ENCODE data around the gene ATP2C2.

DNA sequence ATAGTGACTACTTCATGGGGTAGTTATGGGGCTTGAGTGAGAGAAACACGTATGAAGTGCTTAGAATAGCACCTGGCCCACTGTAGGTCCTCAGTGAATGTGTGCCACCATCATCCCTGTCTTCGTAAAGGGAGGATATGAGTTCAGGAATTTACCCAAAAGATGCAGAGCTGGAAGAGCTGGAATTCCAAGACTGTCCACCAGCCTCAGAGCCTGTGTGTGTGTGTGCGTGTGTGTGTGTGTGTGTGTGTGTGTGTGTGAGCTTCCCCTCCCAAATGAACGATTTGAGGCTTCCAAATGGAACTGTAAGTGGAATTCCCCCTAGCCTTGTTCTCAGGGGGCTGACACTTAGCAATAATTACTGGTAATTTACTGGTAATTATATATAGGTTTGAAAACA, 46.4 kb upstream of the ATP2C2 start:
- TF ChIP-seq ZNF70 (CRISPR knock-in tag; IDR thresholded peaks at IDR 0.05), result no peak
- no peak for TF ChIP-seq ZFP30 (CRISPR knock-in tag; IDR thresholded peaks at IDR 0.05)
- TF ChIP-seq RARB (CRISPR knock-in tag; IDR thresholded peaks at IDR 0.05), result no peak
- no peak for TF ChIP-seq ZFP3 (CRISPR knock-in tag; IDR thresholded peaks at IDR 0.05)
- no peak for TF ChIP-seq SNAI2 (CRISPR knock-in tag; IDR thresholded peaks at IDR 0.05)
- TF ChIP-seq BACH2 (CRISPR knock-in tag; IDR thresholded peaks at IDR 0.05; ENCODE audit: borderline replicate concordance), result no peak
- no peak for TF ChIP-seq ZC3H10 (CRISPR knock-in tag; IDR thresholded peaks at IDR 0.05)
- TF ChIP-seq PPARA (CRISPR knock-in tag; IDR thresholded peaks at IDR 0.05; ENCODE audit: borderline replicate concordance), result no peak
- TF ChIP-seq TCF4 (CRISPR knock-in tag; IDR thresholded peaks at IDR 0.05; ENCODE audit: borderline replicate concordance), result no peak
- TF ChIP-seq, protein P1, sequence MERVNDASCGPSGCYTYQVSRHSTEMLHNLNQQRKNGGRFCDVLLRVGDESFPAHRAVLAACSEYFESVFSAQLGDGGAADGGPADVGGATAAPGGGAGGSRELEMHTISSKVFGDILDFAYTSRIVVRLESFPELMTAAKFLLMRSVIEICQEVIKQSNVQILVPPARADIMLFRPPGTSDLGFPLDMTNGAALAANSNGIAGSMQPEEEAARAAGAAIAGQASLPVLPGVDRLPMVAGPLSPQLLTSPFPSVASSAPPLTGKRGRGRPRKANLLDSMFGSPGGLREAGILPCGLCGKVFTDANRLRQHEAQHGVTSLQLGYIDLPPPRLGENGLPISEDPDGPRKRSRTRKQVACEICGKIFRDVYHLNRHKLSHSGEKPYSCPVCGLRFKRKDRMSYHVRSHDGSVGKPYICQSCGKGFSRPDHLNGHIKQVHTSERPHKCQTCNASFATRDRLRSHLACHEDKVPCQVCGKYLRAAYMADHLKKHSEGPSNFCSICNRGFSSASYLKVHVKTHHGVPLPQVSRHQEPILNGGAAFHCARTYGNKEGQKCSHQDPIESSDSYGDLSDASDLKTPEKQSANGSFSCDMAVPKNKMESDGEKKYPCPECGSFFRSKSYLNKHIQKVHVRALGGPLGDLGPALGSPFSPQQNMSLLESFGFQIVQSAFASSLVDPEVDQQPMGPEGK (CRISPR knock-in tag; IDR thresholded peaks at IDR 0.05; ENCODE audit: borderline replicate concordance), result no peak
- TF ChIP-seq, protein P2, sequence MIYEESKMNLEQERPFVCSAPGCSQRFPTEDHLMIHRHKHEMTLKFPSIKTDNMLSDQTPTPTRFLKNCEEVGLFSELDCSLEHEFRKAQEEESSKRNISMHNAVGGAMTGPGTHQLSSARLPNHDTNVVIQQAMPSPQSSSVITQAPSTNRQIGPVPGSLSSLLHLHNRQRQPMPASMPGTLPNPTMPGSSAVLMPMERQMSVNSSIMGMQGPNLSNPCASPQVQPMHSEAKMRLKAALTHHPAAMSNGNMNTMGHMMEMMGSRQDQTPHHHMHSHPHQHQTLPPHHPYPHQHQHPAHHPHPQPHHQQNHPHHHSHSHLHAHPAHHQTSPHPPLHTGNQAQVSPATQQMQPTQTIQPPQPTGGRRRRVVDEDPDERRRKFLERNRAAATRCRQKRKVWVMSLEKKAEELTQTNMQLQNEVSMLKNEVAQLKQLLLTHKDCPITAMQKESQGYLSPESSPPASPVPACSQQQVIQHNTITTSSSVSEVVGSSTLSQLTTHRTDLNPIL (CRISPR knock-in tag; IDR thresholded peaks at IDR 0.05; ENCODE audit: low read depth), result no peak
